ENCODE data around the gene SLC39A3. TPM values are rescaled to one million over a fixed set of nuclear protein-coding genes. Genes with fewer than 3 reads are reported as not detected.

The SLC39A3 gene
- total and polyA plus RNA-seq, 10 of the 15 experiments (the other 5 are each of a cell fraction or from before 2014, with no cell fraction given), result 0.63 to 67.1 (median 51.2) TPM

- TF ChIP-seq, protein P1, sequence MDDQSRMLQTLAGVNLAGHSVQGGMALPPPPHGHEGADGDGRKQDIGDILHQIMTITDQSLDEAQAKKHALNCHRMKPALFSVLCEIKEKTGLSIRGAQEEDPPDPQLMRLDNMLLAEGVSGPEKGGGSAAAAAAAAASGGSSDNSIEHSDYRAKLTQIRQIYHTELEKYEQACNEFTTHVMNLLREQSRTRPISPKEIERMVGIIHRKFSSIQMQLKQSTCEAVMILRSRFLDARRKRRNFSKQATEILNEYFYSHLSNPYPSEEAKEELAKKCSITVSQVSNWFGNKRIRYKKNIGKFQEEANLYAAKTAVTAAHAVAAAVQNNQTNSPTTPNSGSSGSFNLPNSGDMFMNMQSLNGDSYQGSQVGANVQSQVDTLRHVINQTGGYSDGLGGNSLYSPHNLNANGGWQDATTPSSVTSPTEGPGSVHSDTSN (IDR thresholded peaks at IDR 0.05; ENCODE audit: insufficient replicate concordance, low read depth, low read length), result no peak
- TF ChIP-seq IRF3 (IDR thresholded peaks at IDR 0.05) (no peak; the same call in 1 of the 2 replicates), CTCF (IDR thresholded peaks at IDR 0.05 in 2 of 3, conservative IDR thresholded peaks at IDR 0.05 in 1 of 3; ENCODE audit: control insufficient read depth in 2 of 3, extremely low read depth in 1 of 3, insufficient read depth in 1 of 3, low read depth in 3 of 3, low read length in 3 of 3) (no peak), RAD51 (IDR thresholded peaks at IDR 0.05) (no peak), YBX1 (IDR thresholded peaks at IDR 0.05) (no peak), SMAD5 (IDR thresholded peaks at IDR 0.05; ENCODE audit: low read depth) (no peak; the same call in 1 of the 2 replicates), ZNF687 (IDR thresholded peaks at IDR 0.05) (peak; percentile 54; the same call in 1 of the 2 replicates), ZBED1 (IDR thresholded peaks at IDR 0.05; ENCODE audit: borderline replicate concordance) (no peak), EZH2 (IDR thresholded peaks at IDR 0.05; ENCODE audit: borderline replicate concordance, control insufficient read depth, low read depth, low read length) (no peak), IKZF1 (conservative IDR thresholded peaks at IDR 0.05) (peak; percentile 97), USF2 (IDR thresholded peaks at IDR 0.05; ENCODE audit: borderline replicate concordance, low read depth, low read length) (no peak), SMAD1 (IDR thresholded peaks at IDR 0.05; ENCODE audit: low read depth, partially characterized antibody) (no peak), SMARCA5 (IDR thresholded peaks at IDR 0.05) (peak; percentile 63; the same call in 1 of the 2 replicates), LARP7 (IDR thresholded peaks at IDR 0.05) (peak; percentile 81), POLR2A (IDR thresholded peaks at IDR 0.05; ENCODE audit: low read depth, low read length) (peak; percentile 95)
- TF ChIP-seq, protein P2, sequence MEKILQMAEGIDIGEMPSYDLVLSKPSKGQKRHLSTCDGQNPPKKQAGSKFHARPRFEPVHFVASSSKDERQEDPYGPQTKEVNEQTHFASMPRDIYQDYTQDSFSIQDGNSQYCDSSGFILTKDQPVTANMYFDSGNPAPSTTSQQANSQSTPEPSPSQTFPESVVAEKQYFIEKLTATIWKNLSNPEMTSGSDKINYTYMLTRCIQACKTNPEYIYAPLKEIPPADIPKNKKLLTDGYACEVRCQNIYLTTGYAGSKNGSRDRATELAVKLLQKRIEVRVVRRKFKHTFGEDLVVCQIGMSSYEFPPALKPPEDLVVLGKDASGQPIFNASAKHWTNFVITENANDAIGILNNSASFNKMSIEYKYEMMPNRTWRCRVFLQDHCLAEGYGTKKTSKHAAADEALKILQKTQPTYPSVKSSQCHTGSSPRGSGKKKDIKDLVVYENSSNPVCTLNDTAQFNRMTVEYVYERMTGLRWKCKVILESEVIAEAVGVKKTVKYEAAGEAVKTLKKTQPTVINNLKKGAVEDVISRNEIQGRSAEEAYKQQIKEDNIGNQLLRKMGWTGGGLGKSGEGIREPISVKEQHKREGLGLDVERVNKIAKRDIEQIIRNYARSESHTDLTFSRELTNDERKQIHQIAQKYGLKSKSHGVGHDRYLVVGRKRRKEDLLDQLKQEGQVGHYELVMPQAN (conservative IDR thresholded peaks at IDR 0.05), result peak; percentile 88
Measured at GRCh38 chr19:2785244-2785997, 45.6 kb upstream of the SLC39A3 start, which contains the start of gene THOP1 (continued).

All from GM12878 (cell line).